Ovary (tissue), 3 donors: ENCODE data around the gene AUTS2.

Experiments
- CTCF ChIP-seq, 3 donors: fragments of 450-650 bp in 2 of 3; fragments of 200-600 bp in 1 of 3; IDR thresholded peaks; one replicate each; pipeline versions ENCODE4 v1.5.1 to v1.8.0; 2016 to 2022; ENCODE audit warnings: antibody characterized with exemption in 3 of 3, mild to moderate bottlenecking in 1 of 3
- EP300 ChIP-seq: sonication (generic); formaldehyde crosslinking; IDR thresholded peaks from one replicate; pipeline ENCODE4 v1.6.1; 2017; ENCODE audit warnings: antibody characterized with exemption
- POLR2A ChIP-seq: fragments of 450-650 bp; IDR thresholded peaks from one replicate; pipeline ENCODE4 v1.6.1; 2017; ENCODE audit warnings: antibody characterized with exemption, mild to moderate bottlenecking, moderate library complexity
- donor health status: DM: no; HTN: no; CAD: no.

GRCh38 chr7:69654381-69654780, 56.1 kb downstream of the AUTS2 start:
- TF ChIP-seq CTCF (IDR thresholded peaks at IDR 0.05), result no peak
- TF ChIP-seq POLR2A, result no peak
- no peak for TF ChIP-seq EP300
